RWPE1 (cell line): Measurements from ENCODE around the gene RBM10.

Experiments used
- CTCF ChIA-PET: fragments of 350-600 bp; sonication (Branson Sonifier 250); formaldehyde crosslinking; extraction: SDS; loops from one replicate; lab custom pipeline; 2021; lab: Yijun Ruan, JAX
- POLR2A ChIA-PET: fragments of 400-600 bp; formaldehyde crosslinking; extraction: SDS; loops from one replicate; lab custom pipeline; 2020; ENCODE audit warnings: antibody characterized with exemption; ENCODE audit not compliant: low non-redundant PET; lab: Yijun Ruan, JAX
- DNase-seq: peaks from one replicate; pipeline ENCODE4 v3.0.0; 2012; ENCODE audit warnings: low spot score
- H3K27ac ChIP-seq: fragments of 450-650 bp; 2 replicates; pipeline ENCODE4 v1.5.1; 2017
- TF ChIP-seq, protein P1 (sequence below): fragments of 450-650 bp; conservative IDR thresholded peaks from 2 replicates; pipeline ENCODE4 v1.5.1; 2017; ENCODE audit warnings: low read depth, mild to moderate bottlenecking

The RBM10 gene

DNA sequence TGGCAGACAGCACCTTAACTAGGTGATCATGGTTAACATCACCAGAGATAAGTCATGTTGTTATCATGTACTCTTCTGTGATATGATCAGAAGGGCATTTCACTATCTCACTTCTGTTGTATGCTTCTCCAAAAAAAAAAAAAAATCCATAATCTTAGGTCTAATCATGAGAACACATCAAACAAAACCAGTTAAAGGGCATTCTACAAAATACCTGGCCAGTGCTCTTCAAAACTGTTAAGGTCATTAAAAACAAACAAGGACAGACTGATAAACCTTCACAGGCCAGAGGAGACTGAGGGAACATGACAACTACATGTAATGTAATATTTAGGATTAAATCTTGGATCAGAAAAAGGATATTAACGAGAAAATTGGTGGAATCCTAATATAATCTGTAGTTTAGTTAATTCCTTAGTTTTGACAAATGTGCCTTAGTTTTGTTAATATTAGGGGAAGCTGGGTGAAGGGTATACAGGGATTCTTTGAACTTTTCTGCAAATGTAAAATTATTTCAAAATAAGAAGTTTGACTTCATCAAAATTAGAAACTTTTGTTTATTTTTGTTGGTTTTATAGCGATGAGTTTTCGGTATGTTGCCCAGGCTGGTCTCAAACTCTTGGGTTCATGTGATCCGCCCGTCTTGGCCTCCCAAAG is 18.0 kb downstream of the RBM10 start:
- TF ChIP-seq, protein P1, sequence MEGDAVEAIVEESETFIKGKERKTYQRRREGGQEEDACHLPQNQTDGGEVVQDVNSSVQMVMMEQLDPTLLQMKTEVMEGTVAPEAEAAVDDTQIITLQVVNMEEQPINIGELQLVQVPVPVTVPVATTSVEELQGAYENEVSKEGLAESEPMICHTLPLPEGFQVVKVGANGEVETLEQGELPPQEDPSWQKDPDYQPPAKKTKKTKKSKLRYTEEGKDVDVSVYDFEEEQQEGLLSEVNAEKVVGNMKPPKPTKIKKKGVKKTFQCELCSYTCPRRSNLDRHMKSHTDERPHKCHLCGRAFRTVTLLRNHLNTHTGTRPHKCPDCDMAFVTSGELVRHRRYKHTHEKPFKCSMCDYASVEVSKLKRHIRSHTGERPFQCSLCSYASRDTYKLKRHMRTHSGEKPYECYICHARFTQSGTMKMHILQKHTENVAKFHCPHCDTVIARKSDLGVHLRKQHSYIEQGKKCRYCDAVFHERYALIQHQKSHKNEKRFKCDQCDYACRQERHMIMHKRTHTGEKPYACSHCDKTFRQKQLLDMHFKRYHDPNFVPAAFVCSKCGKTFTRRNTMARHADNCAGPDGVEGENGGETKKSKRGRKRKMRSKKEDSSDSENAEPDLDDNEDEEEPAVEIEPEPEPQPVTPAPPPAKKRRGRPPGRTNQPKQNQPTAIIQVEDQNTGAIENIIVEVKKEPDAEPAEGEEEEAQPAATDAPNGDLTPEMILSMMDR = no peak
- H3K27ac ChIP-seq = no peak overlapping the region
- CTCF ChIA-PET = no interaction called here
- no peak for DNase-seq
- POLR2A ChIA-PET = no interaction called here

DNA sequence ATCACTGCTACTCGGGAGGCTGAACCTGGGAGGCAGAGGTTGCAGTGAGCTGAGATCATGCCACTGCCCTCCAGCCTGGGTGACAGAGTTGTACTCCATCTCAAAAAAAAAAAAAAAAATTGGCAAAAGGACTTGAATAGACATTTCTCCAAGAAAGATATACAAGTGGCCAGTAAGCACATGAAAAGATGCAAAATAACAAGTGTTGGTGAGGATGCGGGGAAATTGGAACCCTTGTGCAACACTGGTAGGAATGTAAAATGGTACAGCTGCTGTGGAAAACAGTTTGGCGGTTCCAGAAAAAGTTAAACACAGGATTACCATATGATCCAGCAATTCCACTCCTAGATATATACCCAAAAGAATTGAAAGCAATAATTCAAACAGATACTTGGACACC is 19.4 kb downstream of the RBM10 start:
- H3K27ac ChIP-seq = no peak overlapping the region
- POLR2A ChIA-PET = no interaction called here
- CTCF ChIA-PET = no interaction called here
- no peak for DNase-seq
- TF ChIP-seq, protein P1 = no peak

DNA sequence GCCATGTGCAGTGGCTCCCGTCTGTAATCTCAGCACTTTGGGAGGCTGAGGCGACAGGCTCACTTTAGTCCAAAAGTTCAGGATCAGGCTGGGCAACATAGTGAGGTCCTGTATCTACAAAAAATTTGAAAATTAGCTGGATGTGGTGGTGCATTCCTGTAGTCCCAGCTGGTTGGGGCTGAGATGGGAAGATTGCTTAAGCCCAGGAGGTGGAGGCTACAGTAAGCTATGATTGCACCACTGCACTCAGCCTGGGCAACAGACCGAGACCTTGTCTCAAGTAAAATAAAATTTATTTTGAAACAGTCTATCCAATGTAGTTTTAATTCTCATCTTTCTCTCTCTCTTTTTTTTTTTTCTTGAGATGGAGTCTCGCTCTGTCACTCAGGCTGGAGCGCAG is 21.1 kb downstream of the RBM10 start:
- no peak overlapping the region for H3K27ac ChIP-seq
- no peak for DNase-seq
- TF ChIP-seq, protein P1 = no peak
- CTCF ChIA-PET = no interaction called here
- POLR2A ChIA-PET = no interaction called here

DNA sequence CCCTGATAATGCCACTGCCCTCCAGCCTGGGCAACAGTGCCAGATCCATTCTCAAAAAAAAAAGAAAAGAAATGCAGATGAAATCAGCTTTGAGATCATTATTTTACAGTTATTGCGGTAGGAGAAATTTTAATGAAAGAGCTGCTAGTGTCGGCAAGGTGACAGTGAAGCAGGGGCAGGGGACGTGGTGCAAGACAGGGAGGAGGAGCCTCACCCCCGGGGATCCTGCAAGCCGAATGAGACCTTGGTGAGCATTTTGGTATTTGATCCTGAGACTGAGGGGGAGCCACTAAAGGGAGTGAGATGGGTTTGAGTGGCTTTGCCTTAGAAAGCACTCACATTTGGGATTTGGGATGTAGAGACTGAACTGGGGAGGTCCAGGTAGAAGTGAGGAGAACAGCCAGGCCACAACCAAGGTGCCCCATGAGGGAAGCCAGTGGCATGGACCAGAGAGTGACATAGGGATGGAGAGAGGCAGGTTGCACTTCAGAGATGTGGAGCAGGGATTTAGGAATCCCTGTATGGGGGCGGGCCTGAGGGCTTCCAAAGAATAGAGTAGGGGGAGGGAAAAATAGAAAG is 23.6 kb downstream of the RBM10 start:
- ChIA-PET POLR2A (no interaction called here), CTCF (no interaction called here)
- DNase-seq = no peak
- TF ChIP-seq, protein P1 = no peak
- no peak overlapping the region for H3K27ac ChIP-seq

DNA sequence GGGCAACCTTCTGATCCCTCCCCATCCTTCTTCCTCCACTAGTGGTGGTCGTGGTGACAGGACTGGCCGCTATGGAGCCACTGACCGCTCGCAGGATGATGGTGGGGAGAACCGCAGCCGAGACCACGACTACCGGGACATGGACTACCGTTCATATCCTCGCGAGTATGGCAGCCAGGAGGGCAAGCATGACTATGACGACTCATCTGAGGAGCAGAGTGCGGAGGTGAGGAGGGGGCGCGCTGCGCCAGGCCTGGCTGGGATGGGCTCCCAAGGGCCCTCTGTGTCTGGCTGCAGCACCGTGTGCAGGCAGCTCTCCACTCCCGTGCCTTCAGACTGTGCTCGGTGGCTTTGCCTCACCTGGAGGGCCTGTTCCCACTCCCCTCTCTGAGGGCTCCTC is 24.3 kb downstream of the RBM10 start:
- TF ChIP-seq, protein P1 = no peak
- CTCF ChIA-PET = no interaction called here
- DNase-seq = no peak
- H3K27ac ChIP-seq = no peak overlapping the region
- POLR2A ChIA-PET = no interaction called here

DNA sequence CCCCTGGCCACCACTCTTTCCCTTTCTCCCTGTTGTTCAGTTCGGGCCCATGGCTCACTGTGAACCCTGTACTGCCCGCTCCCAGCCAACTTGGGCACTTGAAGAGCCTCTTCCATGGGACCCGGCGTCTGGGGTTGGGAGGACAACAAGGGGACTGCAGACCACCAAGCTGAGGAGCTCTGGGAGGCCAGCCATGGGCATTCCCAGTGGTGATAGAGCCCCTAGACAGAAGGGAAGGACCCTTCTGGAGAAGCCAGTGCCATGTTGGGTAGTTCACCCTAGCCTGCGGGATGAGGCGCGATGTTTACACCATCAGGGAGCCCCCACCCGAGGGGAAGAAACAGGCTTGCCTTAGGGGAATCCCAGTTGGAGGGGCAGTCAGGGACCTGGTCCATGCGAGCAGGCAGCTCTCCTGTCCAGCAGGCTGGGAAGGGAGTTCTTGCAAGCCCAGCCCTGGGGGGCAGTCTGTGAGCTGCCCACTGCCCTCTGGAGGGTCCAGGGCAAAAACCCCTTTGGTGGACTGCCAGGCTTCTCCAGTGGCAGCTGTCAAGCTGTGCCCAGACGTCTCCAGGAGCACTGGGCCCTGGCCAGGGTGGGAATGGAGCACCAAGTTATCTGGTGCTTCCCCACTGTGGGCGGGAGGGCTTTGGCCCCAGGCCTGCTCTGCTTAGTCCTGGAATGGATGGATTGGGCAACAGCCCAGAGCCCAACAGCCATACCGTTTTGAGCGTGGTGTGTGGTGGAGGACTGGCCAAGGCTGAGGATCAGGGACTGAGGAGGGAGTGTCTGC is 24.9 kb downstream of the RBM10 start:
- ChIA-PET CTCF (no interaction called here), POLR2A (no interaction called here)
- TF ChIP-seq, protein P1 = no peak
- no peak for DNase-seq
- H3K27ac ChIP-seq = no peak overlapping the region
